H1 (cell line): ENCODE measurements around the gene NOP9. TPM values are rescaled to one million over a fixed set of nuclear protein-coding genes. Genes with fewer than 3 reads are reported as not detected.

Experiments used
- CTCF ChIA-PET: fragments of 300-600 bp; sonication (Branson Sonifier 250); formaldehyde crosslinking; loops from one replicate; lab custom pipeline; 2021; ENCODE audit not compliant: partially characterized antibody; lab: Charles Lee
- POLR2A ChIA-PET: fragments of 300-600 bp; sonication (Branson Sonifier 250); formaldehyde crosslinking; loops from one replicate; lab custom pipeline; 2021; ENCODE audit warnings: inconsistent platforms; ENCODE audit not compliant: partially characterized antibody; lab: Charles Lee
- DNase-seq, 2 experiments: peaks; one replicate each; pipeline versions ENCODE4 v3.0.0 to v3.0.0-alpha.2; 2010 to 2022; ENCODE audit warnings: low spot score in 2 of 2, low read depth in 1 of 2, mixed read lengths in 1 of 2
- FAIRE-seq: peaks from 2 replicates; lab custom pipeline; 2011; peaks lifted over from hg19 to GRCh38; lab: Jason Lieb, UNC
- H2AFZ ChIP-seq: 2 replicates; pipeline ENCODE4 v1.8.1; 2012; ENCODE audit warnings: low read length, inconsistent platforms
- H2AK5ac ChIP-seq: 2 replicates; pipeline ENCODE4 v1.6.1; 2013; ENCODE audit warnings: low read depth, low read length
- H2BK120ac ChIP-seq: replicated peaks from 2 replicates; pipeline ENCODE3; 2013; ENCODE audit warnings: low read depth, low read length, inconsistent platforms
- H2BK12ac ChIP-seq: 2 replicates; pipeline ENCODE4 v1.6.1; 2013; ENCODE audit warnings: low read depth, low read length
- H2BK15ac ChIP-seq: 2 replicates; pipeline ENCODE4 v1.6.1; 2013; ENCODE audit warnings: low read length
- H2BK20ac ChIP-seq: 2 replicates; pipeline ENCODE4 v1.6.1; 2013; ENCODE audit warnings: low read length
- H2BK5ac ChIP-seq: 2 replicates; pipeline ENCODE4 v1.6.1; 2013; ENCODE audit warnings: low read depth, low read length
- H3K14ac ChIP-seq: 2 replicates; pipeline ENCODE4 v1.6.1; 2013; ENCODE audit warnings: inconsistent platforms; ENCODE audit not compliant: insufficient read length
- H3K18ac ChIP-seq: 2 replicates; pipeline ENCODE4 v1.6.1; 2013; ENCODE audit warnings: low read length; ENCODE audit errors: extremely low read depth
- H3K23ac ChIP-seq: 2 replicates; pipeline ENCODE4 v1.6.1; 2013; ENCODE audit warnings: inconsistent platforms; ENCODE audit not compliant: insufficient read length
- H3K23me2 ChIP-seq: 2 replicates; pipeline ENCODE4 v1.6.1; 2013; ENCODE audit warnings: low read depth, low read length
- H3K27ac ChIP-seq: 2 replicates; pipeline ENCODE4 v1.6.1; 2011; ENCODE audit warnings: low read depth, low read length, inconsistent platforms
- H3K27me3 ChIP-seq, 4 experiments: replicated peaks in 1 of 4; 1 replicate in 1 of 4; 2 replicates in 3 of 4; pipeline versions ENCODE4 v1.6.1 to v1.8.1; 2011 to 2013; ENCODE audit warnings: low read length in 3 of 4, mild to moderate bottlenecking in 3 of 4, inconsistent platforms in 2 of 4, mixed read lengths in 2 of 4, moderate library complexity in 1 of 4; ENCODE audit not compliant: control insufficient read depth in 3 of 4, insufficient read depth in 3 of 4; ENCODE audit errors: extremely low read depth in 1 of 4
- H3K36me3 ChIP-seq, 4 experiments: 2 replicates each; pipeline versions ENCODE4 v1.6.1 to v1.8.1; 2011 to 2013; ENCODE audit warnings: mild to moderate bottlenecking in 4 of 4, low read length in 3 of 4, moderate library complexity in 2 of 4, control low read depth in 1 of 4, inconsistent platforms in 1 of 4; ENCODE audit not compliant: insufficient read depth in 4 of 4, control insufficient read depth in 2 of 4
- H3K4ac ChIP-seq: replicated peaks from 2 replicates; pipeline ENCODE3; 2013; ENCODE audit warnings: low read length, low read depth, mixed read lengths, inconsistent platforms; ENCODE audit not compliant: insufficient read length
- H3K4me1 ChIP-seq, 4 experiments: replicated peaks in 1 of 4; 1 replicate in 1 of 4; 2 replicates in 3 of 4; pipeline versions ENCODE4 v1.6.1 to v1.8.1; 2011 to 2013; ENCODE audit warnings: low read length in 3 of 4, inconsistent platforms in 2 of 4, mixed read lengths in 1 of 4; ENCODE audit not compliant: insufficient read depth in 4 of 4, control insufficient read depth in 3 of 4
- H3K4me2 ChIP-seq, 2 experiments: 2 replicates each; pipeline versions ENCODE4 v1.6.1 to v1.8.1; 2011 to 2013; ENCODE audit warnings: low read depth in 2 of 2, low read length in 2 of 2, control low read depth in 1 of 2, inconsistent platforms in 1 of 2, mild to moderate bottlenecking in 1 of 2; ENCODE audit not compliant: insufficient read depth in 1 of 2
- H3K4me3 ChIP-seq, 4 experiments: fragments of 200-600, 300-600 bp in 1 of 4; sonication (generic), shearing (Covaris generic), sonication (Bioruptor Twin) in 1 of 4; 2 replicates each; pipeline versions ENCODE4 v1.5.1 to v1.8.1; 2011 to 2016; ENCODE audit warnings: low read length in 4 of 4, low read depth in 3 of 4, control low read depth in 2 of 4, inconsistent platforms in 2 of 4, mild to moderate bottlenecking in 2 of 4, mixed read lengths in 1 of 4, moderate library complexity in 1 of 4; ENCODE audit not compliant: insufficient read depth in 2 of 4; ENCODE audit errors: extremely low read depth in 1 of 4
- H3K56ac ChIP-seq: replicated peaks from 2 replicates; pipeline ENCODE3; 2013; ENCODE audit warnings: low read depth, mild to moderate bottlenecking, mixed read lengths, low read length, inconsistent platforms; ENCODE audit not compliant: insufficient read length
- H3K79me1 ChIP-seq: 2 replicates; pipeline ENCODE4 v1.6.1; 2013; ENCODE audit warnings: low read depth, low read length, control low read depth
- H3K79me2 ChIP-seq, 2 experiments: 2 replicates each; pipeline versions ENCODE4 v1.6.1 to v1.8.1; 2012 to 2013; ENCODE audit warnings: low read length in 2 of 2, mild to moderate bottlenecking in 2 of 2, inconsistent platforms in 1 of 2; ENCODE audit not compliant: insufficient read depth in 2 of 2, control insufficient read depth in 1 of 2
- H3K9ac ChIP-seq, 4 experiments: replicated peaks in 1 of 4; 1 replicate in 1 of 4; 2 replicates in 3 of 4; pipeline versions ENCODE4 v1.6.1 to v1.8.1; 2011 to 2013; ENCODE audit warnings: low read depth in 3 of 4, low read length in 3 of 4, control low read depth in 2 of 4, mild to moderate bottlenecking in 2 of 4, moderate library complexity in 2 of 4, inconsistent platforms in 1 of 4; ENCODE audit errors: extremely low read depth in 1 of 4
- H3K9me3 ChIP-seq, 2 experiments: 2 replicates each; pipeline versions ENCODE4 v1.6.1 to v1.8.1; 2012 to 2013; ENCODE audit warnings: mild to moderate bottlenecking in 2 of 2, moderate library complexity in 2 of 2, control low read depth in 1 of 2, inconsistent platforms in 1 of 2, low read depth in 1 of 2, low read length in 1 of 2, mixed read lengths in 1 of 2; ENCODE audit not compliant: insufficient read depth in 2 of 2
- H4K20me1 ChIP-seq, 2 experiments: replicated peaks in 1 of 2; 2 replicates each; pipeline versions ENCODE3 to v1.8.1; 2011 to 2013; ENCODE audit warnings: inconsistent platforms in 2 of 2, low read length in 2 of 2, mild to moderate bottlenecking in 1 of 2; ENCODE audit not compliant: insufficient read depth in 2 of 2, control insufficient read depth in 1 of 2
- H4K5ac ChIP-seq: 2 replicates; pipeline ENCODE4 v1.6.1; 2013; ENCODE audit warnings: low read length, low read depth, mixed read lengths, inconsistent platforms; ENCODE audit not compliant: insufficient read length
- H4K8ac ChIP-seq: 2 replicates; pipeline ENCODE4 v1.8.0; 2013; ENCODE audit warnings: mild to moderate bottlenecking, moderate library complexity, low read length, inconsistent platforms; ENCODE audit not compliant: insufficient read depth; ENCODE audit errors: extremely low read depth
- H4K91ac ChIP-seq: replicated peaks from 2 replicates; pipeline ENCODE3; 2013; ENCODE audit warnings: low read length, mixed read lengths, inconsistent platforms; ENCODE audit not compliant: insufficient read length
- ASH2L ChIP-seq: fragments of 200-600, 300-600 bp; sonication (generic); IDR thresholded peaks from one replicate; pipeline ENCODE4 v1.7.1; 2017; ENCODE audit warnings: low read length
- BRCA1 ChIP-seq: IDR thresholded peaks from 2 replicates; pipeline ENCODE4 v1.6.1; 2012; ENCODE audit warnings: low read depth, low read length, improper control_type of control experiment
- CBX5 ChIP-seq: fragments of 300-800, 300-1000 bp; sonication (generic); IDR thresholded peaks from 2 replicates; pipeline ENCODE4 v1.7.1; 2016; ENCODE audit warnings: antibody characterized with exemption, low read length, low read depth
- CHD1 ChIP-seq: IDR thresholded peaks from 2 replicates; pipeline ENCODE4 v1.6.1; 2012; ENCODE audit warnings: low read depth, low read length, improper control_type of control experiment
- CTBP2 ChIP-seq: IDR thresholded peaks from 2 replicates; pipeline ENCODE4 v1.7.0; 2011; ENCODE audit warnings: borderline replicate concordance, mild to moderate bottlenecking, moderate library complexity, mixed read lengths, low read length; ENCODE audit not compliant: insufficient read depth, insufficient read length
- EZH2 ChIP-seq: fragments of 200-600 bp; sonication (generic); IDR thresholded peaks from 2 replicates; pipeline ENCODE4 v1.7.1; 2012; ENCODE audit warnings: low read depth, mild to moderate bottlenecking, moderate library complexity, low read length, inconsistent platforms; ENCODE audit not compliant: severe bottlenecking
- HDAC2 ChIP-seq, 2 experiments: fragments of 300-600 bp in 1 of 2; sonication (generic) in 1 of 2; IDR thresholded peaks; 2 replicates each; pipeline ENCODE4 v1.6.1; 2011 to 2012; ENCODE audit warnings: low read depth in 2 of 2, low read length in 2 of 2, mild to moderate bottlenecking in 2 of 2, moderate library complexity in 2 of 2, borderline replicate concordance in 1 of 2, inconsistent platforms in 1 of 2
- POLR2AphosphoS5 ChIP-seq: IDR thresholded peaks from 2 replicates; pipeline ENCODE4 v1.6.1; 2011; ENCODE audit warnings: low read depth, low read length
- SIN3A ChIP-seq, 2 experiments: IDR thresholded peaks in 1 of 2; conservative IDR thresholded peaks in 1 of 2; 2 replicates each; pipeline ENCODE4 v1.6.1; 2011 to 2012; ENCODE audit warnings: low read length in 2 of 2, improper control_type of control experiment in 1 of 2, low read depth in 1 of 2, mild to moderate bottlenecking in 1 of 2
- SUZ12 ChIP-seq: fragments of 200-600 bp; sonication (generic); IDR thresholded peaks from 2 replicates; pipeline ENCODE4 v1.6.1; 2012; ENCODE audit warnings: mild to moderate bottlenecking, inconsistent platforms, low read length, moderate library complexity, mixed read lengths
- TAF1 ChIP-seq: IDR thresholded peaks from 2 replicates; pipeline ENCODE4 v1.6.1; 2011; ENCODE audit warnings: mild to moderate bottlenecking, low read depth, low read length
- TBP ChIP-seq: IDR thresholded peaks from 2 replicates; pipeline ENCODE4 v1.6.1; 2011; ENCODE audit warnings: low read depth, low read length, improper control_type of control experiment
- WGBS, 2 experiments: shearing (Covaris generic) in 1 of 2; methylation state at CpG; one replicate each; pipeline versions ENCODE4 v1.1.6 to v1.1.7; 2013 to 2015; ENCODE audit warnings: low lambda C conversion rate in 2 of 2, mixed read lengths in 2 of 2, inconsistent platforms in 1 of 2, low coverage in 1 of 2, missing lambda C conversion rate in 1 of 2; ENCODE audit not compliant: insufficient replicate concordance in 2 of 2, insufficient coverage in 1 of 2, insufficient read length in 1 of 2; ENCODE audit errors: extremely low coverage in 1 of 2, missing lambda C conversion rate in 1 of 2; 5-methylcytosine and 5-hydroxymethylcytosine counted together
- polyA plus RNA-seq, 7 experiments: library from polyadenylated mRNA; depleted of rRNA in 3 of 7; stranded (reverse) in 5 of 7; unstranded in 2 of 7; fragments of >200 nt in 5 of 7; fragments of 200-250 nt in 2 of 7; gene quantifications; 1 replicate in 5 of 7; 2 replicates in 1 of 7; 4 replicates in 1 of 7; pipeline versions ENCODE4 v1.2.1 to v1.2.3, GENCODE V29; 2011 to 2013; ENCODE audit warnings: missing spikeins in 2 of 7, mixed read lengths in 2 of 7
- total RNA-seq: library from RNA; stranded (reverse); fragmentation: NEBNext Ultra II Directional; extraction: Animal tissue kit (Norgen Biotek cat#: 25700); gene quantifications from 2 replicates; pipeline ENCODE4 v1.2.1, GENCODE V29; 2021

NOP9 gene
- total and polyA plus RNA-seq, 2 of the 8 experiments (the other 6 are each of a cell fraction or from before 2014, with no cell fraction given) = 17.8 to 34.8 TPM

DNA sequence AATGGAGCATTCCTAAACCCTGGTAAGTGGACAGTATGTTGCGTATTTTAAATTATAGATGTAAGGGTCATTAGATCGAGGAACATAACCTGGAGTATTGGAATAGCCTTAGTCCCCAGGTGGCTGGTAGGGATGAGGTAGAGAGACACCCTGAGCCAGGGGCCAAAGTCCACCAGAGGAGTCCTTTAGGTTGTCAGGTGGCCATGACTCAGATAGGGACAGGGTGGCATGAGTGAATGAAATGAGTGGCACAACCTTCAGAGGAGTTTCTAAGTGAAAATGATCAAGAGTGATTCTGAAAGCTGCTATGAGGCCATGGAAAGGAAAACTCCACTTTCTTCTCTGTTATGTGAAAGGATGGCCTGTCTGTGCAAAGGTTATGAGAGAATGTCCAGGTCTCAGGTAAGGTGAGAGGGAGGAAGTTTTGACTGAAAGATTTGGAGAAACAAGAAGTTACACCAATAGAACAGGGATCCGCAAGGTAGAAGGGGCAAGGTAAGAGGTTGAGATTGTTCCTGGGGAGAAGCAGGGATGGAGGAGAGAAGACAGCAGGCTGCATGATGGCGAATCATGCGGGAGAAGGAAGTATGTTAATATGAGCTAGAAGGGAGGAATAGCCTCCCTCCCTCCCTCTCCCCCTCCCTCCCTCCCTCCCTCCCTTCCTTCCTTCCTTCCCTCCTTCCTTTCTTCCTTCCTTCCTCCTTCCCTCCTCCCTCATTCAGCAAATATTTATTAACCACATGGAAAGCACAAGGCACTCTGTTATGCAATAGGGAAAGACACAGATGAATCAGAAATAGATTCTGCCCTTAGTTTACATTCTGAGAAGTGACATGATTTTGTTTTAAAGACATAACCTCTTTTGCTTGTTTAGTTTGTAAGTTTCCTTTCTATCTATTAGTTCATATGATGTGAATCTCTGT is 54.2 kb downstream of the NOP9 start:
- no peaks in the 10 kb centered on the region for H3K4me1 ChIP-seq
- H3K14ac ChIP-seq = no peak overlapping the region
- H3K9me3 ChIP-seq = no peaks in the 10 kb centered on the region
- H2AFZ ChIP-seq = no peak overlapping the region
- H3K9ac ChIP-seq = no peak overlapping the region
- H4K91ac ChIP-seq = no peak overlapping the region
- no peak overlapping the region for H3K4me2 ChIP-seq
- H3K4me3 ChIP-seq = no peak overlapping the region
- FAIRE-seq = no peak
- H2BK20ac ChIP-seq = no peak overlapping the region
- H2BK15ac ChIP-seq = no peak overlapping the region
- no peak overlapping the region for H2BK5ac ChIP-seq
- H3K56ac ChIP-seq = no peak overlapping the region
- no peaks in the 10 kb centered on the region for H3K79me2 ChIP-seq
- H2BK120ac ChIP-seq = no peak overlapping the region
- H3K79me1 ChIP-seq = no peaks in the 10 kb centered on the region
- H3K18ac ChIP-seq = no peak overlapping the region
- H3K4ac ChIP-seq = no peak overlapping the region
- H4K5ac ChIP-seq = no peak overlapping the region
- 0 out of 2 replicates have a peak, but pooled peaks cover 2% of the 10 kb centered on the region for H3K23me2 ChIP-seq
- no peaks in the 10 kb centered on the region for H3K36me3 ChIP-seq
- H4K8ac ChIP-seq = no peak overlapping the region
- CTCF ChIA-PET = interaction anchor here (2.9 to 4.4 kb wide), 2 partner anchors 12 to 21 kb away, joined by 12 to 23 read pairs; no protein-coding TSS in a partner anchor
- H3K27me3 ChIP-seq = peaks cover 0 to 11% (median 9%) of the 10 kb centered on the region in 4 experiments; a peak in 5 of 7 replicates
- POLR2A ChIA-PET = no interaction called here
- H4K20me1 ChIP-seq = peaks cover 0 to 2% of the 10 kb centered on the region in 2 experiments
- H2BK12ac ChIP-seq = no peak overlapping the region
- H2AK5ac ChIP-seq = no peak overlapping the region
- 65% methylated on average over 5 of the region's 5 CpGs; no CpG with 5 or more reads in 1 of the 2 experiments for WGBS, 2 experiments
- no peak overlapping the region for H3K23ac ChIP-seq
- H3K27ac ChIP-seq = no peak overlapping the region
- DNase-seq = no peak
- TF ChIP-seq SUZ12 (no peak), CTBP2 (no peak), TBP (no peak), TAF1 (no peak), HDAC2 (IDR thresholded peaks at IDR 0.05; ENCODE audit: borderline replicate concordance in 1 of 2, low read depth in 2 of 2, low read length in 2 of 2) (no peak), EZH2 (no peak), CHD1 (no peak), CBX5 (no peak), ASH2L (no peak), SIN3A (conservative IDR thresholded peaks at IDR 0.05 in 1 of 2, IDR thresholded peaks at IDR 0.05 in 1 of 2; ENCODE audit: low read depth in 1 of 2, low read length in 2 of 2) (no peak), BRCA1 (no peak), POLR2AphosphoS5 (no peak)
